Measurements from ENCODE around the gene UPF3B. TPM values are rescaled to one million over a fixed set of nuclear protein-coding genes. Genes with fewer than 3 reads are reported as not detected.

Gene UPF3B
- total and polyA plus RNA-seq, 2 donors from 2014 or later, result 6.0 to 9.4 TPM

GRCh38 chrX:119870626-119871131 is 17.9 kb upstream of the UPF3B start:
- TF ChIP-seq CTCF (IDR thresholded peaks at IDR 0.05; ENCODE audit: borderline replicate concordance, extremely low read depth, insufficient read depth), result no peak
- Histone ChIP-seq H3K4me1 (ENCODE audit: control insufficient read depth in 2 of 3, insufficient read depth in 2 of 3, low read depth in 1 of 3, low read length in 3 of 3) (no peaks in the 10 kb centered on the region), H3K9me3 (ENCODE audit: control insufficient read depth in 2 of 3, insufficient read depth in 1 of 3, low read length in 3 of 3) (no peaks in the 10 kb centered on the region), H3K9ac (ENCODE audit: low read length in 3 of 3) (peak overlapping the region; percentile 71 to 95 (median 80)), H3K27ac (ENCODE audit: low read depth in 2 of 2, low read length in 2 of 2) (peak overlapping the region; percentile 92 to 93), H3K4me3 (ENCODE audit: low read length in 3 of 3) (peak overlapping the region; percentile 88 to 93 (median 88)), H3K36me3 (ENCODE audit: control insufficient read depth in 2 of 3, insufficient read depth in 3 of 3, low read length in 3 of 3) (no peaks in the 10 kb centered on the region), H3K27me3 (ENCODE audit: control insufficient read depth, insufficient read depth, low read length) (no peaks in the 10 kb centered on the region)
- no peak for FAIRE-seq
- peak in 4 of 5 donors; percentile 15 to 49 (median 44) for DNase-seq
- intact Hi-C loops (cut with DNase I), result no loop called here

GRCh38 chrX:119853444-119853843 is 681 bp upstream of the UPF3B start:
- TF ChIP-seq CTCF (IDR thresholded peaks at IDR 0.05; ENCODE audit: borderline replicate concordance, extremely low read depth, insufficient read depth), result no peak
- Histone ChIP-seq H3K4me3 (ENCODE audit: low read length in 3 of 3) (peak overlapping the region; percentile 71 to 85 (median 77)), H3K9me3 (ENCODE audit: control insufficient read depth in 2 of 3, insufficient read depth in 1 of 3, low read length in 3 of 3) (no peaks in the 10 kb centered on the region), H3K4me1 (ENCODE audit: control insufficient read depth in 2 of 3, insufficient read depth in 2 of 3, low read depth in 1 of 3, low read length in 3 of 3) (peaks cover 0 to 4% (median 0%) of the 10 kb centered on the region in 3 donors), H3K27ac (ENCODE audit: low read depth in 2 of 2, low read length in 2 of 2) (peak overlapping the region in 1 of 2 donors; percentile 43), H3K36me3 (ENCODE audit: control insufficient read depth in 2 of 3, insufficient read depth in 3 of 3, low read length in 3 of 3) (no peaks in the 10 kb centered on the region), H3K27me3 (ENCODE audit: control insufficient read depth, insufficient read depth, low read length) (no peaks in the 10 kb centered on the region), H3K9ac (ENCODE audit: low read length in 3 of 3) (peak overlapping the region; percentile 49 to 55 (median 53))
- FAIRE-seq (no peak), DNase-seq (peak in 4 of 5 donors; percentile 21 to 60 (median 44))
- intact Hi-C loops (cut with DNase I), result no loop called here

GRCh38 chrX:119833905-119834304 is 18.9 kb downstream of the UPF3B start:
- no peak overlapping the region for H3K27ac ChIP-seq (ENCODE audit: low read depth in 2 of 2, low read length in 2 of 2)
- H3K9me3 ChIP-seq (ENCODE audit: control insufficient read depth in 2 of 3, insufficient read depth in 1 of 3, low read length in 3 of 3), result no peaks in the 10 kb centered on the region
- no peak for DNase-seq
- no peaks in the 10 kb centered on the region for H3K4me1 ChIP-seq (ENCODE audit: control insufficient read depth in 2 of 3, insufficient read depth in 2 of 3, low read depth in 1 of 3, low read length in 3 of 3)
- intact Hi-C loops (cut with DNase I), result no loop called here
- H3K4me3 ChIP-seq (ENCODE audit: low read length in 3 of 3), result no peak overlapping the region
- no peak overlapping the region for H3K9ac ChIP-seq (ENCODE audit: low read length in 3 of 3)
- no peak for FAIRE-seq
- peaks cover 0 to 4% (median 2%) of the 10 kb centered on the region in 3 donors for H3K36me3 ChIP-seq (ENCODE audit: control insufficient read depth in 2 of 3, insufficient read depth in 3 of 3, low read length in 3 of 3)
- no peak for TF ChIP-seq CTCF (IDR thresholded peaks at IDR 0.05; ENCODE audit: borderline replicate concordance, extremely low read depth, insufficient read depth)
- no peaks in the 10 kb centered on the region for H3K27me3 ChIP-seq (ENCODE audit: control insufficient read depth, insufficient read depth, low read length)

GRCh38 chrX:119828446-119828845 is 24.3 kb downstream of the UPF3B start:
- FAIRE-seq, result no peak
- H3K9me3 ChIP-seq (ENCODE audit: control insufficient read depth in 2 of 3, insufficient read depth in 1 of 3, low read length in 3 of 3), result no peaks in the 10 kb centered on the region
- no peaks in the 10 kb centered on the region for H3K36me3 ChIP-seq (ENCODE audit: control insufficient read depth in 2 of 3, insufficient read depth in 3 of 3, low read length in 3 of 3)
- H3K27ac ChIP-seq (ENCODE audit: low read depth in 2 of 2, low read length in 2 of 2), result no peak overlapping the region
- peak in 1 of 5 donors; percentile 6 for DNase-seq
- H3K4me3 ChIP-seq (ENCODE audit: low read length in 3 of 3), result no peak overlapping the region
- H3K9ac ChIP-seq (ENCODE audit: low read length in 3 of 3), result no peak overlapping the region
- no peak for TF ChIP-seq CTCF (IDR thresholded peaks at IDR 0.05; ENCODE audit: borderline replicate concordance, extremely low read depth, insufficient read depth)
- no peaks in the 10 kb centered on the region for H3K27me3 ChIP-seq (ENCODE audit: control insufficient read depth, insufficient read depth, low read length)
- H3K4me1 ChIP-seq (ENCODE audit: control insufficient read depth in 2 of 3, insufficient read depth in 2 of 3, low read depth in 1 of 3, low read length in 3 of 3), result no peaks in the 10 kb centered on the region
- intact Hi-C loops (cut with DNase I), result no loop called here

Measured in kidney (tissue), 14 donors.